HG03457 (cell line): ENCODE data around the gene LRRN2.
"Not testable (repeated sequence)": the region's sequence is repeated elsewhere in the genome, so short reads cannot be mapped to it uniquely, and the experiment has no call there.

Experiments used
- ATAC-seq: cut with Tn5 transposase; IDR thresholded peaks from one replicate; pipeline ENCODE4 v1.9.1; 2021; ENCODE audit warnings: moderate number of reproducible peaks; ENCODE audit not compliant: unreplicated experiment

Gene LRRN2

DNA sequence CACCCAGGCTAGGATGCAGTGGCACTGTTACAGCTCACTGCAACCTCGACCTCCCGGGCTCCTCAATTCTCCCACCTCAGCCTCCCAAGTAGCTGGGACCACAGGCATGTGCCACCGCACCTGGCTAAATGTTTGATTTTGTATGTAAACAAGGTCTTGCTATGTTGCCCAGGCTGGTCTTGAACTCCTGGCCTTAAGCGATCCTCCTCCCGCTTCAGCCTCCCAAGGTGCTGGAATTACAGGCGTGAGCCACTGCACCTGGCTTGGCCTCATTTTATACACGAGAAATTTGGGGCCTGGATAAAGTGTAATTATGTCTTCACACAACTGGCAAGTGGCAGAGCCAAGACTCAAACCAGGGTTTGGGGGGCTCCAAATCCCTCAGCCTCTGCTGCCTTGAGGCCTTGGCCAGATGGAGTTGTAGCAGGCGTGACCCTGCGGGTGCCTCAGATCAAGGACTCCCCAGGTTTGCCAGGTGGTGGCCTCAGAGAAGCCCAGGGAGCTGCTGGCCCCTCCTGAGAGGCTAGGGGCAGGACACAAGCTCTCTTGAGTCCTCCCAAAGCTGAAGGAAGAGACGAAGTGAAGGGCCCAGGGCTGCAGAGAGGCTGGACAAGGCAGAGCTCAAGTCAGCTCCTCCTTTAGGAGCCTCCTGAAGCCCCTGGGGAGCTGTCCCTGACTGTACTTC lies 107.6 kb downstream of the LRRN2 start:
- no peak for ATAC-seq

DNA sequence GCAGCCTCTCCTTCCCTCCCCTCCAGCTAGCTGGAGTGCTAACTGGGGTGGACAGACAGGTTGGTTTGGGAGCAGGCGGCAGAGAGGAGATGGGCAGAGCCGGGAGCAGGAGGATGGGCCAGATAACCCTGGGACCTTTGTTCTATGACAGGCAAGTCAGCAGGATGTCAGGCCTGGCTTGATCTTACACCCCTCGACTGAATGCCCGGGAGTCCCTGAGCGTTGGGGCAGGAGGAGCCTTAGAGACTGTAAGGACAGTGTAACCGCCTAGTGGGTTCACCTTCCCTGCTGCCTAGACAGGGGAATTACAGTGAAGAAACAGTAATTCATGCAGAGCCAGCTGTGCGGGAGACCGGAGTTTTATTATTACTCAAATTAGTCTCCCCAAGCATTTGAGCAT lies 109.1 kb downstream of the LRRN2 start:
- no peak for ATAC-seq

GRCh38 chr1:204575221-204576190 lies 110.0 kb downstream of the LRRN2 start:
- no peak for ATAC-seq

DNA sequence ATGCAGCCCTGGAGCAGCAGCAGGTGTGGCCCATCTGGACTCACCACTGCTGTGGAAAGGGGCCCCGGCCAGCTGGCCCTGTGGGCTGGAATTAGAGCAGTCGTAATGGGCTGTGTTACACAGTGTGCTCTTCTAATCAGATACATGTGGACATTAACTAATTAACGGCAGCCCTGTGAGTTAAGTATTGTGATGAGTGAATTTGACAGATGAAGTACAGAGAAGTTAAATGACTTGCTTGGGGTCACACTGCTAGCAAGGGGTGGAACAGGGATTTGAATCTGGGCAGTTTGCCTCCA lies 110.7 kb downstream of the LRRN2 start:
- no peak for ATAC-seq

- ATAC-seq = no peak
These were observed 111.3 kb downstream of the LRRN2 start for GRCh38 chr1:204574016-204574864.

DNA sequence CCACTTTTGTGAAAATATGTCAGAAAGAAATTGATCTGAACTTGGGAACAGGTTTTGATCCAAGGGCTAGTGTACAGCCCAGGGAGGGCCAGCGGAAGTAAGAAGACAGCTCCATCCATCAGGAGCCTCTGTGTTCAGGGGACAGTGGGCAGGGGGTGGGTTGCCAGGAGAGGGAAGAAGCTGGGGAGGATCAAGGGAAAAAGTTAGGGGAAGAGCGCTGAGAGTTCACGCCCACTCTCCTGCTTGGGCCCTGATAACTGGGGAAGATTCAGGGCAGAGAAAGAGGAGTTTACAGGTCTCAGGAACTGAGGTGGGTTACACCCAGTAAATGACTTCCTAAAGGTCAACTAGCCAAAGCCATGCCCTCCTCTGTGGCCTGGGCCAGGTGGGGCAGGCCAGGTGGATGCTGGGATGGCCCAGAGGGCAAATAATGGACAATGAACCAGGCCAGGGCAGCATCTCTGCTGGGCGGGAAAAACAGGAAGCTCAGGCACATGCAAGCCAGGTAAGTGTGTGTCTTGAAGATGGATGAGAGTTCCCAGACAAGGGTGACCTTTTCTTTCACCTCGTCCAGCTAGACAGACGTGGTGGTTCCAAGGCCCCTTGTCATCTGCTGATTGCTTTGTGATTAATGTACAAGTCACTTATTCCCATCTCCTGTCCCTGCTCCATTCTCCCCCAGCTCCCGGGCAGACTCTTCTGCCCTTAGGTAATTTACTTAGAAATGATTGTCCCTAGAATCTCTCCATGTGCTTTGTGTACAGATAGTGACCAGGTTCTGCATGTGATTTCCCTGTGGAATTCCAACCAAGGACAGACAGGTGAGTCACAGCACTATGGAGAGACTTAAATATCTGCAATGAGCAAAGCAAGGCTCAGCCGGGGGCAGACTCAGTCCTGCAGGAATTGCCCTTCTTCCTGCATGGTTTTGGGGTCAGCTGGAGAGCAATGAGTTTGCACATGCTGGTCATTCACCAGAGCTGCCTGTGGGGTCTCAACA lies 112.3 kb downstream of the LRRN2 start:
- no peak for ATAC-seq

DNA sequence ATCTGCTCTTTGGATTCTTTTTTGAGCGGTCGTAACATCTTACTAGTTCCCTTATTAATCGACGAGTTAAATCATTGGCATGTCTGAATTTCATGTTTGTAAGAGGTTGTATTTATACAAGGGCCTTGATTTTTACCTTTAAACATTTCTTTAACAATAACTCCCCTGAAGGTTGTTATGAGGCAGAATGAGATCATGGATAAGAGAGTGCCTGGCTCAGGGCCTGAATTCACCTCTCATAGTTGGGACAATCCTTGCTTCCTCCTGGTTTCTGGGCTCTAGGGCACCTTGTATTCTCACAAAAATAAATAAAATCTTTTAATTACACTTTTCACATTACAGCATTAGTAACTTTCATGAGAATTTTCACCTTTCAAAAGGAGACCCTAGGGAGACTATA lies 113.9 kb downstream of the LRRN2 start:
- no peak for ATAC-seq

- no peak for ATAC-seq
These were observed 114.4 kb downstream of the LRRN2 start for GRCh38 chr1:204571128-204571527.

DNA sequence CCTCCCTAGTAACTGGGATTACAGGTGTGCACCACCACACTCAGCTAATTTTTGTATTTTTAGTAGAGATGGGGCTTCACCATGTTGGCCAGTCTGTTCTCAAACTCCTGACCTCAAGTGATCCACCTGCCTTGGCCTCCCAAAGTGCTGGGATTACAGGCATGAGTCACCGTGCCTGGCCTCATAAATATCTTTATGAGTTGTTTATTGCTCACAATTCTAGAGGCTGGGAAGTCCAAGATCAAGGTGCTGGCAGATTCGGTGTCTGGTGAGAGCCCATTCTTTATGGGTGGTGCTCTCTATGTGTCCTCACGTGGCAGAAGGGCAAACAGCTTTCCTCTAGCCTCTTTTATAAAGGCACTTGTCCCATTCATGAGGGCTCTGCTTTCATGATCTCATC lies 115.5 kb downstream of the LRRN2 start:
- ATAC-seq = not testable (repeated sequence)

DNA sequence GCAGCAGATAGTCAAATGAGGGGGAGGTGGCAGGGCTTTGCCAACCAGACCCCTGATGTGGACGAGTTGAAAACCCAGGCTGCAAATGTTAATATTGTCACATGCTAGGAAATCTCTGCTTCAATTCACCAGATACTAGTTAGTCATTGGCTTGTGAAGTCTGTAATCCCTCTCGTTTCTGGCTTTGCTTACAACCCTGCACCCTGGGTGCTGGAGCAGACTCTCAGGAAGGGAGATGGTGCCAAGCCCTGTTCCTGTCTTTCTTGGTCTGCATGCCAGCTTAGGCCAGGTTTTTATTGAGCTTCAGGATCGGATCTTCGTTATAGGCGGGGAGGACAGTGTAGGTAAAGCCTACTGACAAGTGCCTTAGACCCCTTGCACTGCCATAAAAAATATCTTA lies 116.1 kb downstream of the LRRN2 start:
- no peak for ATAC-seq

- ATAC-seq = no peak
These were observed 116.8 kb downstream of the LRRN2 start for GRCh38 chr1:204568576-204569315.
